HepG2 (cell line): ENCODE results near the gene ORM1. TPM values are rescaled to one million over a fixed set of nuclear protein-coding genes. Genes with fewer than 3 reads are reported as not detected.
A peak's percentile ranks its signal among the peaks of the same experiment; 100 is the strongest.

Source experiments
- ATAC-seq: fragments of 200-7000 bp; cut with Tn5 transposase; 3 replicates; pipeline ENCODE4 v1.9.1; 2020; ENCODE audit warnings: mild to moderate bottlenecking, moderate library complexity
- BruUV-seq: library from RNA; stranded (reverse); fragments of 400-500 nt; replicated peaks from 2 replicates; lab custom pipeline; 2021; lab: Mats Ljungman, UMichigan
- CTCF ChIA-PET: fragments of 300-600 bp; formaldehyde crosslinking; extraction: SDS; loops from one replicate; lab custom pipeline; 2021; ENCODE audit warnings: low total read pairs, inconsistent platforms, low intra/inter-chr PET ratio; lab: Yijun Ruan, JAX
- POLR2A ChIA-PET: fragments of 350-600 bp; sonication (Branson Sonifier 250); formaldehyde crosslinking; loops from one replicate; lab custom pipeline; 2020; ENCODE audit warnings: antibody characterized with exemption, inconsistent platforms; lab: Yijun Ruan, JAX
- DNase-seq: peaks from one replicate; pipeline ENCODE4 v3.0.0-alpha.2; 2015; ENCODE audit warnings: low spot score
- FAIRE-seq: peaks from 3 replicates; lab custom pipeline; 2011; peaks lifted over from hg19 to GRCh38; lab: Jason Lieb, UNC
- H2AFZ ChIP-seq: one replicate; pipeline ENCODE4 v1.6.1; 2011; ENCODE audit warnings: low read length, inconsistent platforms
- H3K27ac ChIP-seq: fragments of 300-600 bp; 3 replicates; pipeline ENCODE4 v1.8.0; 2011; ENCODE audit warnings: mixed run types, mild to moderate bottlenecking, mixed read lengths, low read length, inconsistent platforms; ENCODE audit not compliant: insufficient read depth; ENCODE audit errors: extremely low read length
- H3K27me3 ChIP-seq, 2 experiments: fragments of 200-600 bp in 1 of 2; 2 replicates in 1 of 2; 3 replicates in 1 of 2; pipeline versions ENCODE4 v1.6.0 to v1.8.0; 2011; ENCODE audit warnings: low read length in 2 of 2, mild to moderate bottlenecking in 2 of 2, moderate library complexity in 2 of 2, inconsistent platforms in 1 of 2; ENCODE audit not compliant: insufficient read depth in 2 of 2, control insufficient read depth in 1 of 2
- H3K36me3 ChIP-seq, 2 experiments: fragments of 200-600 bp in 1 of 2; replicated peaks in 1 of 2; 2 replicates in 1 of 2; 3 replicates in 1 of 2; pipeline versions ENCODE4 v1.5.1 to v1.8.0; 2011; ENCODE audit warnings: low read length in 2 of 2, inconsistent platforms in 1 of 2; ENCODE audit not compliant: insufficient read depth in 2 of 2, control insufficient read depth in 1 of 2
- H3K4me1 ChIP-seq: 2 replicates; pipeline ENCODE4 v1.5.1; 2012; ENCODE audit warnings: low read length, inconsistent platforms; ENCODE audit not compliant: insufficient read depth
- H3K4me2 ChIP-seq: 2 replicates; pipeline ENCODE4 v1.6.0; 2011; ENCODE audit warnings: low read depth, low read length, inconsistent platforms
- H3K4me3 ChIP-seq, 3 experiments: fragments of 200-600 bp in 1 of 3; sonication (generic), shearing (Covaris generic) in 1 of 3; replicated peaks in 1 of 3; 2 replicates each; pipeline ENCODE4 v1.5.1; 2011 to 2016; ENCODE audit warnings: low read length in 3 of 3, inconsistent platforms in 2 of 3, low read depth in 2 of 3, mild to moderate bottlenecking in 2 of 3, control low read depth in 1 of 3, mixed read lengths in 1 of 3; ENCODE audit not compliant: insufficient read depth in 1 of 3
- H3K79me2 ChIP-seq: one replicate; pipeline ENCODE4 v1.6.1; 2011; ENCODE audit warnings: low read length, inconsistent platforms; ENCODE audit not compliant: insufficient read depth
- H3K9ac ChIP-seq: 2 replicates; pipeline ENCODE4 v1.6.0; 2011; ENCODE audit warnings: mild to moderate bottlenecking, low read depth, low read length, inconsistent platforms; ENCODE audit not compliant: insufficient read depth
- H3K9me3 ChIP-seq: 2 replicates; pipeline ENCODE4 v1.5.1; 2012; ENCODE audit warnings: mild to moderate bottlenecking, low read length
- H4K20me1 ChIP-seq: 2 replicates; pipeline ENCODE4 v1.6.0; 2011; ENCODE audit warnings: inconsistent platforms, mild to moderate bottlenecking, low read length, moderate library complexity; ENCODE audit not compliant: insufficient read depth
- HMG20B ChIP-seq: conservative IDR thresholded peaks from 2 replicates; pipeline ENCODE4 v1.6.1; 2016; ENCODE audit warnings: missing genetic modification reagents, missing compliant biosample characterization
- NFRKB ChIP-seq: fragments of 450-650 bp; IDR thresholded peaks from 2 replicates; pipeline ENCODE4 v1.6.1; 2017
- SALL2 ChIP-seq: sonication (generic); formaldehyde crosslinking; IDR thresholded peaks from 2 replicates; pipeline ENCODE4 v1.8.1; 2023; ENCODE audit warnings: mild to moderate bottlenecking, missing genetic modification reagents, inconsistent platforms
- ZKSCAN1 ChIP-seq: fragments of 150-350 bp; IDR thresholded peaks from 2 replicates; pipeline ENCODE4 v1.6.1; 2014; ENCODE audit warnings: low read length
- ZNF83 ChIP-seq: sonication (generic); formaldehyde crosslinking; IDR thresholded peaks from 2 replicates; pipeline ENCODE4 v1.4.0; 2020; ENCODE audit warnings: missing genetic modification reagents, mild to moderate bottlenecking, borderline replicate concordance
- WGBS: methylation state at CpG from one replicate; pipeline ENCODE4 v1.1.6; 2017; ENCODE audit warnings: low lambda C conversion rate; 5-methylcytosine and 5-hydroxymethylcytosine counted together
- in situ Hi-C: cut with HindIII; loops from 2 replicates; pipeline ENCODE4 v1.10.0; 2017; ENCODE audit warnings: low pct_unique_long_range_greater_than_20kb; ENCODE audit not compliant: extremely low pct_ligation_motif_present
- intact Hi-C: fragments of 100-400 bp; cut with micrococcal nuclease; formaldehyde crosslinking; loops from one replicate; pipeline ENCODE4 v1.10.0; 2022; ENCODE audit not compliant: unreplicated experiment
- polyA plus RNA-seq, 8 experiments: library from polyadenylated mRNA; depleted of rRNA in 3 of 8; stranded (reverse) in 7 of 8; unstranded in 1 of 8; fragments of >200 nt; fragmentation: Illumina TruSeq in 4 of 8; extraction: Trizol in 4 of 8; gene quantifications; 2 replicates each; pipeline versions ENCODE4 v1.2.1 to v1.2.3, GENCODE V29; 2011 to 2016; ENCODE audit warnings: low read depth in 4 of 8, missing spikeins in 1 of 8, mixed read lengths in 1 of 8; ENCODE audit not compliant: insufficient read depth in 1 of 8
- total RNA-seq, 5 experiments: library from RNA; depleted of rRNA; stranded (reverse); fragments of >200 nt; fragmentation: Illumina TruSeq; extraction: Trizol; gene quantifications; 2 replicates each; pipeline ENCODE4 v1.2.3, GENCODE V29; 2016; ENCODE audit warnings: low read depth in 1 of 5
- TF ChIP-seq, protein P1 (sequence below): sonication (generic); formaldehyde crosslinking; IDR thresholded peaks from 2 replicates; pipeline ENCODE4 v1.4.0; 2020; ENCODE audit warnings: low read depth, missing genetic modification reagents
- TF ChIP-seq, protein P2 (sequence below), 2 experiments: fragments of 450-650 bp in 1 of 2; sonication (generic) in 1 of 2; formaldehyde crosslinking in 1 of 2; IDR thresholded peaks; 2 replicates each; pipeline versions ENCODE4 v1.6.1 to v1.8.0; 2016 to 2022; ENCODE audit warnings: antibody characterized with exemption in 1 of 2, mild to moderate bottlenecking in 1 of 2, missing genetic modification reagents in 1 of 2

The ORM1 gene
- total and polyA plus RNA-seq, 2 of the 13 experiments (the other 11 are each of a cell fraction or from before 2014, with no cell fraction given), result 699 to 1,180 TPM

DNA sequence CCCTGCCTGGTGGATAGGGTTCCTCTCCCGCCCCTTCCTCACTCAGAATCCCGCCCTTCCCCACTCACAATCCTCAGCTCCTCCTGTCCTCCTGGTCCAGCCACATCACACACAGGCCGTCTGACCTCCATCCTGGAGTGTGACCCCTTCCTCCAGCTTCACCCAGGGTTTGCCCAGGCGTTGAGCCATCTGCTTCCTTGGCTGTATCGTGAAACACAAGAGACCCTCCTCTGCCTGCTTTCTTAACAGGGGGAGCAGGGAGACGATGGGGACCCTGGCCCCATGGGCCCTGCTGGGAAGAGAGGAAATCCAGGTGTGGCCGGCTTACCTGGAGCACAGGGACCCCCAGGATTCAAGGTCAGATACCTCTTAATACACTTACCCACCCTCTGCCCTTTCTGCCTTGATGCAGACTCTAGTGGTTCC, 32.3 kb upstream of the ORM1 start:
- Histone ChIP-seq H3K36me3 (peaks cover 39 to 78% of the 10 kb centered on the region in 2 experiments), H2AFZ (no peak overlapping the region), H3K4me1 (no peaks in the 10 kb centered on the region), H3K79me2 (no peaks in the 10 kb centered on the region), H3K27ac (no peak overlapping the region), H3K9ac (no peak overlapping the region), H3K4me2 (no peak overlapping the region), H3K27me3 (no peaks in the 10 kb centered on the region), H4K20me1 (no peaks in the 10 kb centered on the region), H3K4me3 (no peak overlapping the region), H3K9me3 (peaks cover 10% of the 10 kb centered on the region)
- peak; percentile 24 for ATAC-seq
- no peak for FAIRE-seq
- ChIA-PET CTCF (interaction anchor here (1.8 to 1.9 kb wide), 2 partner anchors 183 to 208 kb away, joined by 18 to 21 read pairs; no protein-coding TSS in a partner anchor), POLR2A (interaction anchor here (1.0 to 3.2 kb wide), 8 partner anchors 116 to 218 kb away, joined by 3 to 24 read pairs (median 6); no protein-coding TSS in a partner anchor)
- TF ChIP-seq ZKSCAN1 (no peak), SALL2 (CRISPR knock-in tag) (no peak), ZNF83 (CRISPR knock-in tag) (no peak), NFRKB (no peak), HMG20B (CRISPR knock-in tag) (no peak)
- TF ChIP-seq, protein P1, sequence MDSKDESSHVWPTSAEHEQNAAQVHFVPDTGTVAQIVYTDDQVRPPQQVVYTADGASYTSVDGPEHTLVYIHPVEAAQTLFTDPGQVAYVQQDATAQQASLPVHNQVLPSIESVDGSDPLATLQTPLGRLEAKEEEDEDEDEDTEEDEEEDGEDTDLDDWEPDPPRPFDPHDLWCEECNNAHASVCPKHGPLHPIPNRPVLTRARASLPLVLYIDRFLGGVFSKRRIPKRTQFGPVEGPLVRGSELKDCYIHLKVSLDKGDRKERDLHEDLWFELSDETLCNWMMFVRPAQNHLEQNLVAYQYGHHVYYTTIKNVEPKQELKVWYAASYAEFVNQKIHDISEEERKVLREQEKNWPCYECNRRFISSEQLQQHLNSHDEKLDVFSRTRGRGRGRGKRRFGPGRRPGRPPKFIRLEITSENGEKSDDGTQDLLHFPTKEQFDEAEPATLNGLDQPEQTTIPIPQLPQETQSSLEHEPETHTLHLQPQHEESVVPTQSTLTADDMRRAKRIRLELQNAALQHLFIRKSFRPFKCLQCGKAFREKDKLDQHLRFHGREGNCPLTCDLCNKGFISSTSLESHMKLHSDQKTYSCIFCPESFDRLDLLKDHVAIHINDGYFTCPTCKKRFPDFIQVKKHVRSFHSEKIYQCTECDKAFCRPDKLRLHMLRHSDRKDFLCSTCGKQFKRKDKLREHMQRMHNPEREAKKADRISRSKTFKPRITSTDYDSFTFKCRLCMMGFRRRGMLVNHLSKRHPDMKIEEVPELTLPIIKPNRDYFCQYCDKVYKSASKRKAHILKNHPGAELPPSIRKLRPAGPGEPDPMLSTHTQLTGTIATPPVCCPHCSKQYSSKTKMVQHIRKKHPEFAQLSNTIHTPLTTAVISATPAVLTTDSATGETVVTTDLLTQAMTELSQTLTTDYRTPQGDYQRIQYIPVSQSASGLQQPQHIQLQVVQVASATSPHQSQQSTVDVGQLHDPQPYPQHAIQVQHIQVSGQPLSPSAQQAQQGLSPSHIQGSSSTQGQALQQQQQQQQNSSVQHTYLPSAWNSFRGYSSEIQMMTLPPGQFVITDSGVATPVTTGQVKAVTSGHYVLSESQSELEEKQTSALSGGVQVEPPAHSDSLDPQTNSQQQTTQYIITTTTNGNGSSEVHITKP (CRISPR knock-in tag), result no peak
- TF ChIP-seq, protein P2, sequence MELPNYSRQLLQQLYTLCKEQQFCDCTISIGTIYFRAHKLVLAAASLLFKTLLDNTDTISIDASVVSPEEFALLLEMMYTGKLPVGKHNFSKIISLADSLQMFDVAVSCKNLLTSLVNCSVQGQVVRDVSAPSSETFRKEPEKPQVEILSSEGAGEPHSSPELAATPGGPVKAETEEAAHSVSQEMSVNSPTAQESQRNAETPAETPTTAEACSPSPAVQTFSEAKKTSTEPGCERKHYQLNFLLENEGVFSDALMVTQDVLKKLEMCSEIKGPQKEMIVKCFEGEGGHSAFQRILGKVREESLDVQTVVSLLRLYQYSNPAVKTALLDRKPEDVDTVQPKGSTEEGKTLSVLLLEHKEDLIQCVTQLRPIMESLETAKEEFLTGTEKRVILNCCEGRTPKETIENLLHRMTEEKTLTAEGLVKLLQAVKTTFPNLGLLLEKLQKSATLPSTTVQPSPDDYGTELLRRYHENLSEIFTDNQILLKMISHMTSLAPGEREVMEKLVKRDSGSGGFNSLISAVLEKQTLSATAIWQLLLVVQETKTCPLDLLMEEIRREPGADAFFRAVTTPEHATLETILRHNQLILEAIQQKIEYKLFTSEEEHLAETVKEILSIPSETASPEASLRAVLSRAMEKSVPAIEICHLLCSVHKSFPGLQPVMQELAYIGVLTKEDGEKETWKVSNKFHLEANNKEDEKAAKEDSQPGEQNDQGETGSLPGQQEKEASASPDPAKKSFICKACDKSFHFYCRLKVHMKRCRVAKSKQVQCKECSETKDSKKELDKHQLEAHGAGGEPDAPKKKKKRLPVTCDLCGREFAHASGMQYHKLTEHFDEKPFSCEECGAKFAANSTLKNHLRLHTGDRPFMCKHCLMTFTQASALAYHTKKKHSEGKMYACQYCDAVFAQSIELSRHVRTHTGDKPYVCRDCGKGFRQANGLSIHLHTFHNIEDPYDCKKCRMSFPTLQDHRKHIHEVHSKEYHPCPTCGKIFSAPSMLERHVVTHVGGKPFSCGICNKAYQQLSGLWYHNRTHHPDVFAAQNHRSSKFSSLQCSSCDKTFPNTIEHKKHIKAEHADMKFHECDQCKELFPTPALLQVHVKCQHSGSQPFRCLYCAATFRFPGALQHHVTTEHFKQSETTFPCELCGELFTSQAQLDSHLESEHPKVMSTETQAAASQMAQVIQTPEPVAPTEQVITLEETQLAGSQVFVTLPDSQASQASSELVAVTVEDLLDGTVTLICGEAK (IDR thresholded peaks at IDR 0.05), result no peak
- TF ChIP-seq, protein P2 (CRISPR knock-in tag; IDR thresholded peaks at IDR 0.05), result no peak
- in situ Hi-C loops (loop anchor here (5.0 kb wide), 3 partner anchors 133 to 483 kb away; partner anchors contain the start of genes COL27A1 and KIF12), intact Hi-C loops (loop anchor here (2.0 to 5.0 kb wide), 2 partner anchors 133 to 182 kb away; partner anchors contain the start of gene COL27A1)
- WGBS, result 86% methylated on average over 6 of the region's 7 CpGs
- DNase-seq, result no peak
- no TSS peak for BruUV-seq
